Liver (tissue), 9 donors: ENCODE data around the gene MORF4L1. TPM values are rescaled to one million over a fixed set of nuclear protein-coding genes. Genes with fewer than 3 reads are reported as not detected.
"Not testable (repeated sequence)": the region's sequence is repeated elsewhere in the genome, so short reads cannot be mapped to it uniquely, and the experiment has no call there.

ENCODE experiments used
- DNase-seq: peaks from one replicate; pipeline ENCODE4 v3.0.0-alpha.2; 2017; ENCODE audit warnings: low spot score
- H3K27ac ChIP-seq, 2 donors: one replicate each; pipeline ENCODE4 v1.7.0; 2013; ENCODE audit warnings: inconsistent platforms in 2 of 2, low read length in 2 of 2, control low read depth in 1 of 2, low read depth in 1 of 2, mild to moderate bottlenecking in 1 of 2
- H3K27me3 ChIP-seq, 4 donors: one replicate each; pipeline versions ENCODE4 v1.6.1 to v1.7.0; 2013; ENCODE audit warnings: low read length in 3 of 4, inconsistent platforms in 1 of 4, mild to moderate bottlenecking in 1 of 4, moderate library complexity in 1 of 4; ENCODE audit not compliant: control insufficient read depth in 4 of 4, insufficient read depth in 4 of 4
- H3K36me3 ChIP-seq, 4 donors: one replicate each; pipeline versions ENCODE4 v1.6.1 to v1.7.0; 2013; ENCODE audit warnings: low read length in 3 of 4, mild to moderate bottlenecking in 3 of 4, low read depth in 1 of 4, moderate library complexity in 1 of 4; ENCODE audit not compliant: control insufficient read depth in 4 of 4, insufficient read depth in 3 of 4
- H3K4me1 ChIP-seq, 4 donors: one replicate each; pipeline versions ENCODE4 v1.6.1 to v1.7.0; 2013; ENCODE audit warnings: low read length in 3 of 4, mild to moderate bottlenecking in 3 of 4, moderate library complexity in 1 of 4; ENCODE audit not compliant: control insufficient read depth in 4 of 4, insufficient read depth in 4 of 4
- H3K4me3 ChIP-seq, 3 donors: one replicate each; pipeline versions ENCODE4 v1.6.1 to v1.7.0; 2013; ENCODE audit warnings: low read length in 3 of 3, control low read depth in 1 of 3, low read depth in 1 of 3, mild to moderate bottlenecking in 1 of 3
- H3K9ac ChIP-seq, 2 donors: one replicate each; pipeline ENCODE4 v1.7.0; 2013; ENCODE audit warnings: low read length in 2 of 2, mild to moderate bottlenecking in 2 of 2, moderate library complexity in 2 of 2, control low read depth in 1 of 2, low read depth in 1 of 2
- H3K9me3 ChIP-seq, 4 donors: one replicate each; pipeline versions ENCODE4 v1.6.1 to v1.7.0; 2013; ENCODE audit warnings: low read length in 3 of 4; ENCODE audit not compliant: control insufficient read depth in 4 of 4
- ATF3 ChIP-seq: IDR thresholded peaks from 2 replicates; pipeline ENCODE4 v1.6.1; 2016; ENCODE audit warnings: antibody characterized with exemption
- EGR1 ChIP-seq, 2 donors: IDR thresholded peaks; 2 replicates each; pipeline ENCODE4 v1.6.1; 2016 to 2018; ENCODE audit warnings: antibody characterized with exemption in 2 of 2, low read depth in 2 of 2
- FOXA1 ChIP-seq: IDR thresholded peaks from 2 replicates; pipeline ENCODE4 v1.6.1; 2016; ENCODE audit warnings: antibody characterized with exemption
- FOXA2 ChIP-seq: IDR thresholded peaks from 2 replicates; pipeline ENCODE4 v1.6.1; 2016; ENCODE audit warnings: antibody characterized with exemption
- GABPA ChIP-seq, 2 donors: IDR thresholded peaks in 1 of 2; conservative IDR thresholded peaks in 1 of 2; 2 replicates each; pipeline ENCODE4 v1.6.1; 2016; ENCODE audit warnings: antibody characterized with exemption in 2 of 2, mild to moderate bottlenecking in 1 of 2, moderate library complexity in 1 of 2
- HNF4A ChIP-seq, 2 donors: conservative IDR thresholded peaks; 2 replicates each; pipeline ENCODE4 v1.6.1; 2016; ENCODE audit warnings: antibody characterized with exemption in 2 of 2, mild to moderate bottlenecking in 2 of 2
- HNF4G ChIP-seq: IDR thresholded peaks from 2 replicates; pipeline ENCODE4 v1.6.1; 2016; ENCODE audit warnings: antibody characterized with exemption
- JUND ChIP-seq, 2 donors: IDR thresholded peaks; 2 replicates each; pipeline ENCODE4 v1.6.1; 2016; ENCODE audit warnings: antibody characterized with exemption in 2 of 2
- NR2F2 ChIP-seq: IDR thresholded peaks from 2 replicates; pipeline ENCODE4 v1.6.1; 2016; ENCODE audit warnings: antibody characterized with exemption
- RAD21 ChIP-seq, 2 donors: IDR thresholded peaks; 2 replicates each; pipeline ENCODE4 v1.6.1; 2016; ENCODE audit warnings: antibody characterized with exemption in 2 of 2, mild to moderate bottlenecking in 2 of 2
- RXRA ChIP-seq, 2 donors: IDR thresholded peaks; 2 replicates each; pipeline ENCODE4 v1.6.1; 2017 to 2018; ENCODE audit warnings: antibody characterized with exemption in 2 of 2, mild to moderate bottlenecking in 1 of 2
- SP1 ChIP-seq: IDR thresholded peaks from 2 replicates; pipeline ENCODE4 v1.6.1; 2018; ENCODE audit warnings: antibody characterized with exemption, mild to moderate bottlenecking
- TAF1 ChIP-seq: conservative IDR thresholded peaks from 2 replicates; pipeline ENCODE4 v1.6.1; 2016; ENCODE audit warnings: antibody characterized with exemption, mild to moderate bottlenecking
- YY1 ChIP-seq: IDR thresholded peaks from 2 replicates; pipeline ENCODE4 v1.6.1; 2016; ENCODE audit warnings: antibody characterized with exemption, mild to moderate bottlenecking
- WGBS: extraction: QIAGEN DNeasy Blood & Tissue Kit; methylation state at CpG from one replicate; pipeline ENCODE4 v1.1.7; 2013; 5-methylcytosine and 5-hydroxymethylcytosine counted together
- polyA plus RNA-seq, 2 donors: library from polyadenylated mRNA; stranded (reverse) in 1 of 2; unstranded in 1 of 2; fragments of 200-250 nt in 1 of 2; fragments of >200 nt in 1 of 2; fragmentation: Nextera tagmentation in 1 of 2; extraction: Ambion mirVana in 1 of 2; gene quantifications; one replicate each; pipeline versions ENCODE4 v1.2.1 to v1.2.3, GENCODE V29; 2013 to 2015
- total RNA-seq, 2 donors: library from RNA; depleted of rRNA; stranded (reverse); fragments of >200 nt; gene quantifications; one replicate each; pipeline ENCODE4 v1.2.3, GENCODE V29; 2014
- TF ChIP-seq, protein P1 (sequence below): IDR thresholded peaks from 2 replicates; pipeline ENCODE4 v1.6.1; 2016; ENCODE audit warnings: antibody characterized with exemption, mild to moderate bottlenecking
- TF ChIP-seq, protein P2 (sequence below): IDR thresholded peaks from 2 replicates; pipeline ENCODE4 v1.6.1; 2016; ENCODE audit warnings: antibody characterized with exemption
- TF ChIP-seq, protein P3 (sequence below): IDR thresholded peaks from 2 replicates; pipeline ENCODE4 v1.6.1; 2016; ENCODE audit warnings: antibody characterized with exemption
- TF ChIP-seq, protein P4 (sequence below): fragments of 150-350 bp; IDR thresholded peaks from 2 replicates; pipeline ENCODE4 v1.5.1; 2017; ENCODE audit warnings: improper control_type of control experiment, low read depth, low read length; ENCODE audit not compliant: missing input control
- donor health status: healthy.
- donor health status: healthy.
- donor health status: healthy.
- donor health status: healthy.
- donor health status: healthy.

Gene MORF4L1
- total and polyA plus RNA-seq, 4 donors = 67.5 to 134 (median 123) TPM

DNA sequence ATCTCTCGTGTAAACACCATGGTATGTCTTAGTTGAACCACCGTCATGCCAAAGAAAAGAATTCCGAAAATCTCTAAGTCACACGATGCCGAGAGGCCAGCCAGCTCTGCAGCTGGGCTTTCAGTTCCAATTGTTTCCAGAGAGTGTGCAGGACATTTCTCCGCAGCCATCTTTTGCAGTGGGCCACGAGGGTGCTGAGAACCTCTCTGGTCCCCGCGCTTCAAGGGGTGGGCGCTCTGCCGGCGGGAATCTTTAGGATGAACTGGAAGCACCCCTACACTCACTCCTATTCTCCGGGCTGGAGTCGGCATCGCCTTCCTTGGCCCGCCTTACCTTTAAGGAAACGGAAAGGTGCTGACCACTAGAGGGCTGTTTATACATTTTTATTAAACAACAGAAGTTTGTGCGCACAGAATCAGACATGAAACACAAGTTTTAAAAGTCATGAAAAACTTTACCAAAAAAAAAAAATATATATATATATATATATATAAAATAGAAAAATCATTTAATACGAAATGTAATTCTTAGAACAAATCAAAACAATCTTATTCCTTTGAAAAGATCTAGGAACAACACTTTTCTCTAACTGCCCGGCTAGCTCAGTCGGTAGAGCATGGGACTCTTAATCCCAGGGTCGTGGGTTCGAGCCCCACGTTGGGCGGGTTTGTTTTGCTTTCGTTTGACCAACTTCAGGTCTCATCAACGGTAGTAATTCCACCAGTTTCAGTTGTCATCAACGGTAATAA lies 12.5 kb upstream of the MORF4L1 start:
- TF ChIP-seq ATF3 = peak; percentile 100
- TF ChIP-seq, protein P1, sequence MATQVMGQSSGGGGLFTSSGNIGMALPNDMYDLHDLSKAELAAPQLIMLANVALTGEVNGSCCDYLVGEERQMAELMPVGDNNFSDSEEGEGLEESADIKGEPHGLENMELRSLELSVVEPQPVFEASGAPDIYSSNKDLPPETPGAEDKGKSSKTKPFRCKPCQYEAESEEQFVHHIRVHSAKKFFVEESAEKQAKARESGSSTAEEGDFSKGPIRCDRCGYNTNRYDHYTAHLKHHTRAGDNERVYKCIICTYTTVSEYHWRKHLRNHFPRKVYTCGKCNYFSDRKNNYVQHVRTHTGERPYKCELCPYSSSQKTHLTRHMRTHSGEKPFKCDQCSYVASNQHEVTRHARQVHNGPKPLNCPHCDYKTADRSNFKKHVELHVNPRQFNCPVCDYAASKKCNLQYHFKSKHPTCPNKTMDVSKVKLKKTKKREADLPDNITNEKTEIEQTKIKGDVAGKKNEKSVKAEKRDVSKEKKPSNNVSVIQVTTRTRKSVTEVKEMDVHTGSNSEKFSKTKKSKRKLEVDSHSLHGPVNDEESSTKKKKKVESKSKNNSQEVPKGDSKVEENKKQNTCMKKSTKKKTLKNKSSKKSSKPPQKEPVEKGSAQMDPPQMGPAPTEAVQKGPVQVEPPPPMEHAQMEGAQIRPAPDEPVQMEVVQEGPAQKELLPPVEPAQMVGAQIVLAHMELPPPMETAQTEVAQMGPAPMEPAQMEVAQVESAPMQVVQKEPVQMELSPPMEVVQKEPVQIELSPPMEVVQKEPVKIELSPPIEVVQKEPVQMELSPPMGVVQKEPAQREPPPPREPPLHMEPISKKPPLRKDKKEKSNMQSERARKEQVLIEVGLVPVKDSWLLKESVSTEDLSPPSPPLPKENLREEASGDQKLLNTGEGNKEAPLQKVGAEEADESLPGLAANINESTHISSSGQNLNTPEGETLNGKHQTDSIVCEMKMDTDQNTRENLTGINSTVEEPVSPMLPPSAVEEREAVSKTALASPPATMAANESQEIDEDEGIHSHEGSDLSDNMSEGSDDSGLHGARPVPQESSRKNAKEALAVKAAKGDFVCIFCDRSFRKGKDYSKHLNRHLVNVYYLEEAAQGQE = no peak
- TF ChIP-seq, protein P2, sequence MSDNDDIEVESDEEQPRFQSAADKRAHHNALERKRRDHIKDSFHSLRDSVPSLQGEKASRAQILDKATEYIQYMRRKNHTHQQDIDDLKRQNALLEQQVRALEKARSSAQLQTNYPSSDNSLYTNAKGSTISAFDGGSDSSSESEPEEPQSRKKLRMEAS = no peak
- TF ChIP-seq, protein P3, sequence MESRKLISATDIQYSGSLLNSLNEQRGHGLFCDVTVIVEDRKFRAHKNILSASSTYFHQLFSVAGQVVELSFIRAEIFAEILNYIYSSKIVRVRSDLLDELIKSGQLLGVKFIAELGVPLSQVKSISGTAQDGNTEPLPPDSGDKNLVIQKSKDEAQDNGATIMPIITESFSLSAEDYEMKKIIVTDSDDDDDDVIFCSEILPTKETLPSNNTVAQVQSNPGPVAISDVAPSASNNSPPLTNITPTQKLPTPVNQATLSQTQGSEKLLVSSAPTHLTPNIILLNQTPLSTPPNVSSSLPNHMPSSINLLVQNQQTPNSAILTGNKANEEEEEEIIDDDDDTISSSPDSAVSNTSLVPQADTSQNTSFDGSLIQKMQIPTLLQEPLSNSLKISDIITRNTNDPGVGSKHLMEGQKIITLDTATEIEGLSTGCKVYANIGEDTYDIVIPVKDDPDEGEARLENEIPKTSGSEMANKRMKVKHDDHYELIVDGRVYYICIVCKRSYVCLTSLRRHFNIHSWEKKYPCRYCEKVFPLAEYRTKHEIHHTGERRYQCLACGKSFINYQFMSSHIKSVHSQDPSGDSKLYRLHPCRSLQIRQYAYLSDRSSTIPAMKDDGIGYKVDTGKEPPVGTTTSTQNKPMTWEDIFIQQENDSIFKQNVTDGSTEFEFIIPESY = no peak
- no peak for TF ChIP-seq TAF1
- no peak for TF ChIP-seq JUND (IDR thresholded peaks at IDR 0.05)
- no peak for TF ChIP-seq GABPA (IDR thresholded peaks at IDR 0.05 in 1 of 2, conservative IDR thresholded peaks at IDR 0.05 in 1 of 2)
- no peak for TF ChIP-seq NR2F2
- TF ChIP-seq HNF4A (conservative IDR thresholded peaks at IDR 0.05) = peak in 1 of 2 donors; percentile 26
- no peak for TF ChIP-seq SP1
- peak; percentile 62 for TF ChIP-seq YY1
- no peak for TF ChIP-seq FOXA2
- no peak for TF ChIP-seq HNF4G
- peak; percentile 40 to 68 for TF ChIP-seq RAD21 (IDR thresholded peaks at IDR 0.05)
- TF ChIP-seq FOXA1 = no peak
- TF ChIP-seq RXRA (IDR thresholded peaks at IDR 0.05) = no peak
- TF ChIP-seq, protein P4, sequence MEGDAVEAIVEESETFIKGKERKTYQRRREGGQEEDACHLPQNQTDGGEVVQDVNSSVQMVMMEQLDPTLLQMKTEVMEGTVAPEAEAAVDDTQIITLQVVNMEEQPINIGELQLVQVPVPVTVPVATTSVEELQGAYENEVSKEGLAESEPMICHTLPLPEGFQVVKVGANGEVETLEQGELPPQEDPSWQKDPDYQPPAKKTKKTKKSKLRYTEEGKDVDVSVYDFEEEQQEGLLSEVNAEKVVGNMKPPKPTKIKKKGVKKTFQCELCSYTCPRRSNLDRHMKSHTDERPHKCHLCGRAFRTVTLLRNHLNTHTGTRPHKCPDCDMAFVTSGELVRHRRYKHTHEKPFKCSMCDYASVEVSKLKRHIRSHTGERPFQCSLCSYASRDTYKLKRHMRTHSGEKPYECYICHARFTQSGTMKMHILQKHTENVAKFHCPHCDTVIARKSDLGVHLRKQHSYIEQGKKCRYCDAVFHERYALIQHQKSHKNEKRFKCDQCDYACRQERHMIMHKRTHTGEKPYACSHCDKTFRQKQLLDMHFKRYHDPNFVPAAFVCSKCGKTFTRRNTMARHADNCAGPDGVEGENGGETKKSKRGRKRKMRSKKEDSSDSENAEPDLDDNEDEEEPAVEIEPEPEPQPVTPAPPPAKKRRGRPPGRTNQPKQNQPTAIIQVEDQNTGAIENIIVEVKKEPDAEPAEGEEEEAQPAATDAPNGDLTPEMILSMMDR = peak; percentile 49
- TF ChIP-seq EGR1 (IDR thresholded peaks at IDR 0.05; ENCODE audit: low read depth in 2 of 2) = no peak
- peak; percentile 83 for DNase-seq
- H3K36me3 ChIP-seq = no peaks in the 10 kb centered on the region
- peak overlapping the region in 1 of 2 donors; percentile 24 for H3K9ac ChIP-seq
- H3K27ac ChIP-seq = no peak overlapping the region
- under 1% methylated on average over 28 of the region's 28 CpGs for WGBS
- H3K9me3 ChIP-seq = no peaks in the 10 kb centered on the region
- peak overlapping the region; percentile 49 to 59 (median 54) for H3K4me3 ChIP-seq
- no peaks in the 10 kb centered on the region for H3K27me3 ChIP-seq
- no peaks in the 10 kb centered on the region for H3K4me1 ChIP-seq

- not testable (repeated sequence) for H3K9me3 ChIP-seq, H3K27me3 ChIP-seq, H3K9ac ChIP-seq, H3K4me3 ChIP-seq, H3K27ac ChIP-seq, DNase-seq, H3K36me3 ChIP-seq, H3K4me1 ChIP-seq
- 96% methylated on average over 10 of the region's 10 CpGs for WGBS
These were observed 7.1 kb upstream of the MORF4L1 start for GRCh38 chr15:78865585-78865984.

- H3K36me3 ChIP-seq, H3K27ac ChIP-seq, H3K4me3 ChIP-seq, H3K27me3 ChIP-seq, H3K9me3 ChIP-seq, H3K4me1 ChIP-seq, DNase-seq, H3K9ac ChIP-seq: not testable (repeated sequence)
- 86% methylated on average over 8 of the region's 8 CpGs for WGBS
These were observed 6.7 kb upstream of the MORF4L1 start for GRCh38 chr15:78866031-78866430.
